ENCODE data around the gene KRT72. TPM values are rescaled to one million over a fixed set of nuclear protein-coding genes. Genes with fewer than 3 reads are reported as not detected.

KRT72 gene
- total and polyA plus RNA-seq, 10 donors: 0.52 to 2.2 (median 0.93) TPM; not detected in 1

- no peaks in the 10 kb centered on the region for H3K4me1 ChIP-seq
- 73 to 82% (median 79%) methylated on average over 7 of the region's 7 CpGs for WGBS, 5 donors
- DNase-seq: no peak
Measured at GRCh38 chr12:52606581-52607218, 5.4 kb upstream of the KRT72 start.

GRCh38 chr12:52606096-52606495 lies 4.8 kb upstream of the KRT72 start:
- H3K36me3 ChIP-seq: no peaks in the 10 kb centered on the region
- H3K4me1 ChIP-seq: peaks cover 0 to 5% (median 0%) of the 10 kb centered on the region in 6 donors
- 63 to 91% (median 78%) methylated on average over 3 of the region's 3 CpGs for WGBS, 5 donors
- no peak overlapping the region for H3K27ac ChIP-seq
- no peaks in the 10 kb centered on the region for H3K9me3 ChIP-seq
- DNase-seq: no peak
- TF ChIP-seq POLR2A (IDR thresholded peaks at IDR 0.05) (no peak), POLR2AphosphoS5 (IDR thresholded peaks at IDR 0.05) (no peak), CTCF (IDR thresholded peaks at IDR 0.05 in 8 of 11, conservative IDR thresholded peaks at IDR 0.05 in 3 of 11) (no peak)
- intact Hi-C loops (cut with DNase I; ENCODE audit: low total_unique reads): no loop called here
- no peak overlapping the region for H3K4me3 ChIP-seq
- H3K27me3 ChIP-seq (replicated peaks in 1 of 7): peaks cover 0 to 43% (median 10%) of the 10 kb centered on the region in 7 donors

More at GRCh38 chr12:52606581-52607218, 5.4 kb upstream of the KRT72 start:
- H3K4me3 ChIP-seq: no peak overlapping the region
- H3K27ac ChIP-seq: no peak overlapping the region
- intact Hi-C loops (cut with DNase I; ENCODE audit: low total_unique reads): no loop called here
- peaks cover 0 to 39% (median 4%) of the 10 kb centered on the region in 7 donors for H3K27me3 ChIP-seq (replicated peaks in 1 of 7)
- no peaks in the 10 kb centered on the region for H3K36me3 ChIP-seq
- TF ChIP-seq CTCF (IDR thresholded peaks at IDR 0.05 in 8 of 11, conservative IDR thresholded peaks at IDR 0.05 in 3 of 11) (no peak), POLR2A (IDR thresholded peaks at IDR 0.05) (no peak), POLR2AphosphoS5 (IDR thresholded peaks at IDR 0.05) (no peak)
- no peaks in the 10 kb centered on the region for H3K9me3 ChIP-seq

- peaks cover 0 to 6% (median 0%) of the 10 kb centered on the region in 6 donors for H3K4me1 ChIP-seq
- H3K4me3 ChIP-seq: no peak overlapping the region
- no peaks in the 10 kb centered on the region for H3K36me3 ChIP-seq
- no peak overlapping the region for H3K27ac ChIP-seq
- intact Hi-C loops (cut with DNase I; ENCODE audit: low total_unique reads): no loop called here
- no peak for DNase-seq
- no peak for TF ChIP-seq POLR2AphosphoS5 (IDR thresholded peaks at IDR 0.05)
- no peak for TF ChIP-seq POLR2A (IDR thresholded peaks at IDR 0.05)
- TF ChIP-seq CTCF (IDR thresholded peaks at IDR 0.05 in 8 of 11, conservative IDR thresholded peaks at IDR 0.05 in 3 of 11): no peak
- H3K9me3 ChIP-seq: no peaks in the 10 kb centered on the region
- peaks cover 0 to 43% (median 14%) of the 10 kb centered on the region in 7 donors for H3K27me3 ChIP-seq (replicated peaks in 1 of 7)
- 81 to 91% (median 90%) methylated on average over 1 of the region's 1 CpG for WGBS, 5 donors
Measured at GRCh38 chr12:52605542-52605941, 4.3 kb upstream of the KRT72 start.

GRCh38 chr12:52604859-52605258 lies 3.6 kb upstream of the KRT72 start:
- H3K4me3 ChIP-seq: no peak overlapping the region
- H3K9me3 ChIP-seq: no peaks in the 10 kb centered on the region
- intact Hi-C loops (cut with DNase I; ENCODE audit: low total_unique reads): no loop called here
- H3K27ac ChIP-seq: no peak overlapping the region
- H3K27me3 ChIP-seq (replicated peaks in 1 of 7): peaks cover 0 to 43% (median 14%) of the 10 kb centered on the region in 7 donors
- no peak for TF ChIP-seq POLR2A (IDR thresholded peaks at IDR 0.05)
- no peak for TF ChIP-seq POLR2AphosphoS5 (IDR thresholded peaks at IDR 0.05)
- no peak for TF ChIP-seq CTCF (IDR thresholded peaks at IDR 0.05 in 8 of 11, conservative IDR thresholded peaks at IDR 0.05 in 3 of 11)
- H3K4me1 ChIP-seq: peaks cover 0 to 6% (median 0%) of the 10 kb centered on the region in 6 donors
- DNase-seq: no peak
- no peaks in the 10 kb centered on the region for H3K36me3 ChIP-seq

Data from spleen (tissue), 11 donors.